ENCODE measurements around the gene GSC. TPM values are rescaled to one million over a fixed set of nuclear protein-coding genes. Genes with fewer than 3 reads are reported as not detected.

The GSC gene
- total RNA-seq, 1 donor from 2014 or later = 0.50 TPM

DNA sequence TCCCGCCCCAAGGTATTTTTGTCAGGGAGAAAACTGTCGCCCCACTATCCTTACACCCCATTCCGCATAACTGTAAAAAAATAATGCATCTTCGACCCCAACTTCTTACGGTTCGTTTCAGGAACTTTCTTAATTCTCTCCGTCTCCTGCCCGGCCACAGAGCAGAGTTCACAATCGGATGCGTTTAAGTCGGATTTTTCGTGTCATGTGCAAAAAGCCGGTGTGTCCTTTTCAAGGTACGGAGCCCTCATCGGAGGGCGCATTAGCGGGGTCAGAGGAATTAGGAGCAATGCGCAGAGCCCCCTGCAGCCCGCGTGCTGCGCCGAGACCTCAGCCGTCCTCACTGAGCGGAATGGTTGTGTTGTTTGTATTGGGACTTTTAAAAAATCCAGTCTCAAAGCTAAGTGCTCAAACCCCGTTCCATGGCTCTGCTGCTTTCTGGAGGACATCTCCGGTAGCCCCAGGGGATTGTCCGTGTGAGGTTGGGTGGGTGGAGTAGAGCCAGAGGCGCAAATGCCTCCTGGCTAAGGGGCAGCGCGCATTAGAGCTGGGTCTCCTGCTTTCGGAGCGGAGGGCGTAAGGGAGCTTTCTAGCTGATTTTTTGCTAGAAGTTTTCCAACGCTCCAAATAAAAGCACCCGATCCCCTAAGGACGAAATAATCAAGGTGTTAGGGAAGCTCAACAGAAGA lies 3.9 kb upstream of the GSC start:
- ATAC-seq (no peak), DNase-seq (no peak)
- intact Hi-C loops (cut with DNase I) = no loop called here
- Histone ChIP-seq H3K27ac (no peak overlapping the region), H3K36me3 (no peaks in the 10 kb centered on the region), H3K27me3 (ENCODE audit: low read depth) (peaks cover 99% of the 10 kb centered on the region), H3K9me3 (no peaks in the 10 kb centered on the region), H3K4me3 (no peak overlapping the region), H3K4me1 (peaks cover 11% of the 10 kb centered on the region)
- TF ChIP-seq, protein P1, sequence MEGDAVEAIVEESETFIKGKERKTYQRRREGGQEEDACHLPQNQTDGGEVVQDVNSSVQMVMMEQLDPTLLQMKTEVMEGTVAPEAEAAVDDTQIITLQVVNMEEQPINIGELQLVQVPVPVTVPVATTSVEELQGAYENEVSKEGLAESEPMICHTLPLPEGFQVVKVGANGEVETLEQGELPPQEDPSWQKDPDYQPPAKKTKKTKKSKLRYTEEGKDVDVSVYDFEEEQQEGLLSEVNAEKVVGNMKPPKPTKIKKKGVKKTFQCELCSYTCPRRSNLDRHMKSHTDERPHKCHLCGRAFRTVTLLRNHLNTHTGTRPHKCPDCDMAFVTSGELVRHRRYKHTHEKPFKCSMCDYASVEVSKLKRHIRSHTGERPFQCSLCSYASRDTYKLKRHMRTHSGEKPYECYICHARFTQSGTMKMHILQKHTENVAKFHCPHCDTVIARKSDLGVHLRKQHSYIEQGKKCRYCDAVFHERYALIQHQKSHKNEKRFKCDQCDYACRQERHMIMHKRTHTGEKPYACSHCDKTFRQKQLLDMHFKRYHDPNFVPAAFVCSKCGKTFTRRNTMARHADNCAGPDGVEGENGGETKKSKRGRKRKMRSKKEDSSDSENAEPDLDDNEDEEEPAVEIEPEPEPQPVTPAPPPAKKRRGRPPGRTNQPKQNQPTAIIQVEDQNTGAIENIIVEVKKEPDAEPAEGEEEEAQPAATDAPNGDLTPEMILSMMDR (IDR thresholded peaks at IDR 0.05) = no peak

DNA sequence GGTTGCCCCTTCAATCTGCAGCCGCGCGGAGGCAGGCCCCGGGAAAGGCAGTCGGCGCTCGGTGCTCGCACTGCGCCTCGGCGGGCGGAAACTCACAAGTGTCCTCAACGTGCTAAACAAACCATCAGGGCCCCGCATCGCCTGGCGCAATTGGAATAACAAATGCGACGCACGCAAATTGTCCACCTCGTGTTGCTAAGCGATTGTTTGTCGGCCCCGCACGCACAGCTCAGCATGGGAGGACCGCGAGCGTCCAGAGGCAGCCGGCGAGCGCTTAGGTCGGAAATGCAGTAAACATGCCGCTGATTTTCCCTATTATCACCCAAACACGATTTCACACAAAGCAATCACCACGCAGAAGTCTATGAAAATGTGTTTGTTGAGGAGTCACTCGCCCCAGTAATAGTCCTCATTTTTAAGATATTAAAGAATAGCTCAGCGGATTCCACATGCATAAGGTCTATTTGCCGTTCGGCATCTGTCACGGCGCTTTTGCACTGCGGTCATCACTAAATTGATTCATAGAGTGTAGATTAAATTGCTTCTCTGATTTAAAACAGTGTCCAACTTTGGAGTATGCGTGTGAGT lies 3.2 kb upstream of the GSC start:
- Histone ChIP-seq H3K27ac (no peak overlapping the region), H3K36me3 (no peaks in the 10 kb centered on the region), H3K27me3 (ENCODE audit: low read depth) (peaks cover 99% of the 10 kb centered on the region), H3K9me3 (no peaks in the 10 kb centered on the region), H3K4me1 (peaks cover 17% of the 10 kb centered on the region), H3K4me3 (no peak overlapping the region)
- intact Hi-C loops (cut with DNase I) = no loop called here
- no peak for ATAC-seq
- TF ChIP-seq, protein P1 (IDR thresholded peaks at IDR 0.05) = no peak
- DNase-seq = no peak

DNA sequence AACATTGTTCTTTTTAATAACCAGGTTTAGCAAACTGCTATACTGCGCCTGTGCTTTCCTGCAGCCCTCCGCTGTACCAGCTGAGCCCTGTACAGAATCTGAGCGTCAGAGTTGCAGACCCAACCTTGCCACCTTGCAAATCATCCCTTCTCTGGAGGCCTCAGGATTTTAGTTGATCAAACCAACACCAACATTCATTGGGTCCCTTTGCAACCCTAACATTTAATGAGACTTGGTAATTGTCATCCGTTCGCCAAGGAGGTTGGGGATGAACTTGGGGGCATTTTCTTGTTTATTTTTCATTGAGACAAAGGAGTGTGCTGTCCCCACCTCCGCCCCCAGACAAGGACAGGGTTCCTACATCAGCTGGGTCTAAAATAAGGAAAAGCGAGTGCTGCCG lies 2.6 kb upstream of the GSC start:
- Histone ChIP-seq H3K36me3 (no peaks in the 10 kb centered on the region), H3K4me1 (peaks cover 20% of the 10 kb centered on the region), H3K27ac (no peak overlapping the region), H3K9me3 (no peaks in the 10 kb centered on the region), H3K27me3 (ENCODE audit: low read depth) (peaks cover 100% of the 10 kb centered on the region), H3K4me3 (no peak overlapping the region)
- intact Hi-C loops (cut with DNase I) = no loop called here
- DNase-seq (no peak), ATAC-seq (no peak)
- TF ChIP-seq, protein P1 (IDR thresholded peaks at IDR 0.05) = no peak

DNA sequence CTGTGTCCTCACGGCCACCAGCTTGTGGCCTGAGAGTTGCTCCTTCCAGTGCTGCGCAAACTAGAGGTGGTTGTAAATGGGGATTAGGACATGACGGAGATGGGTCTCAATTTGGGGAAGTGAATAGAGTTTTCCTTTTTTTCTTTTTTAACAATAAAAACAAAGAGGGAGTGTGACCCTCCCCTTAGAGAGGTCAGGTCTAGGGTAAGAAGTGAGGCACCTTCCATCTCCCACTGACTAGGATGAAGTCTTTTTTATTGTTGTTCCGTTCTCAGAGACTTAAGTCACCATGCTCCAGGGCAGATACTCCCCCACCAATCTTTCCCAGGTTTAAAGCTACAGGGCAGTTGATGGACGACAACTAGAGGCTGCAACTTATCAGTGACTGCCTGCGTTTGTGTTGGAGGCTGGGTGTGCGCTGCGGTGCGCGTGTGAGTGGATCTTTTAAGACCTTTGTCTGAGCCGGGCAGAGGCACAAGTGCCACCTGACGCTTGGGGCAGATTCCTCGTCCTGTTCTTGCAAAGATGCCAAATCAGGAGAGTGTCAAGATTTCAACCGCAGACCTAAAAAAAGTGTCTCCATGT lies 2.1 kb upstream of the GSC start:
- no peak for ATAC-seq
- peaks cover 100% of the 10 kb centered on the region for H3K27me3 ChIP-seq (ENCODE audit: low read depth)

DNA sequence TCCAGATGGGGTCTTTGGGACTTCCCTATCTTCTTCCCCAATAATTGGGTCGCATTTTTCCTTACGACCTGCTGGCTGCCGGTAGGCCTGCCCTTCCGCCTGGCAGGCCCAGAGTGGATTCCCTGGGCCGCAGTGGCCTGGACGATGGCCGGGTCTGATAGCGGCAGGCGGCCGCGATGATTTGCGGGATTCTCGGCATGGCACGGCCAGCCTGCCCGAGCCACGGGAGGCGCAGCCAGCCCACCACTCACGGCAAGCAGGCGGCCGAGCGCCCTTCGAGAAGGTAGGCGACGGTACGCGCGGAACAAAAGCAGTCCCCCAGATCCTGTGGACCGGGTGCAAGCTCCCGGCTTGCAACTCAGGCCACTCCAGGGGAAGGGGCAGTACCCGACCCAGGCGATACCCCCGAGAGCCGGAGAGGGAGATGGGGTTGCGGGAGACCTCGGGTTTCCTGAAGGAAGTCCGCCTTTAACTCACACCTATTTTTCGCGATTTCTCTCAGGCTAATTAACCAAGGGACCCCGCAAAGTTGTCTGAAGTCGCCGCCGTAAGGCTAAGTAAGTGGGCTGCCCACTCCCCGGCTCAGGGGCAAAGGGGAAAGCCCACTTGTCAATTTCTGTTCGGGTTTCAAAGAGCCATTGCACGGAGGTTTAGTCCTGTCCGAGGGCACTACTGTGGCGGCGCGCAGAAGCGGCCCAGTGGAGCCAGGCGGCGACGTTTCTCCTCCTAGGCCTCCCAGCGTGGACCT lies 1.4 kb upstream of the GSC start:
- DNase-seq = no peak
- Histone ChIP-seq H3K4me3 (no peak overlapping the region), H3K4me1 (peaks cover 20% of the 10 kb centered on the region), H3K27me3 (ENCODE audit: low read depth) (peaks cover 100% of the 10 kb centered on the region), H3K27ac (no peak overlapping the region), H3K9me3 (no peaks in the 10 kb centered on the region), H3K36me3 (no peaks in the 10 kb centered on the region)
- no peak for ATAC-seq
- intact Hi-C loops (cut with DNase I) = no loop called here
- TF ChIP-seq, protein P1 (IDR thresholded peaks at IDR 0.05) = no peak

More for the DNA sequence above, 2.1 kb upstream of the GSC start:
- DNase-seq = no peak
- intact Hi-C loops (cut with DNase I) = no loop called here
- TF ChIP-seq, protein P1 (IDR thresholded peaks at IDR 0.05) = no peak
- Histone ChIP-seq H3K9me3 (no peaks in the 10 kb centered on the region), H3K27ac (no peak overlapping the region), H3K36me3 (no peaks in the 10 kb centered on the region), H3K4me3 (no peak overlapping the region), H3K4me1 (peaks cover 20% of the 10 kb centered on the region)
